Cardiac muscle cell (in vitro differentiated cells and primary cell): Measurements from ENCODE around the gene LGR4. TPM values are rescaled to one million over a fixed set of nuclear protein-coding genes. Genes with fewer than 3 reads are reported as not detected.

Source experiments
- DNase-seq, 2 donors: peaks; one replicate each; pipeline versions ENCODE4 v3.0.0 to v3.0.0-alpha.2; 2010 to 2017; ENCODE audit warnings: low read depth in 1 of 2, low spot score in 1 of 2
- H3K27ac ChIP-seq: fragments of 200-600 bp; sonication (generic); 2 replicates; pipeline ENCODE4 v1.5.1; 2016
- H3K27me3 ChIP-seq: fragments of 200-600 bp; sonication (generic); 2 replicates; pipeline ENCODE4 v1.6.0; 2016; ENCODE audit warnings: control low read depth
- H3K36me3 ChIP-seq: fragments of 200-600 bp; sonication (generic); 2 replicates; pipeline ENCODE4 v1.5.1; 2016; ENCODE audit warnings: control low read depth
- H3K4me1 ChIP-seq: fragments of 200-600 bp; sonication (generic); 2 replicates; pipeline ENCODE4 v1.8.1; 2017; ENCODE audit warnings: low read depth, mild to moderate bottlenecking, mixed run types
- H3K4me3 ChIP-seq: fragments of 200-600 bp; sonication (generic); 2 replicates; pipeline ENCODE4 v1.5.1; 2016; ENCODE audit warnings: mild to moderate bottlenecking
- H3K9me3 ChIP-seq: fragments of 200-600 bp; sonication (generic); 2 replicates; pipeline ENCODE4 v1.5.1; 2017; ENCODE audit warnings: low read depth, mild to moderate bottlenecking, control low read depth
- CTCF ChIP-seq: IDR thresholded peaks from 2 replicates; pipeline ENCODE4 v1.5.1; 2012; ENCODE audit warnings: low read depth, mild to moderate bottlenecking, low read length
- polyA plus RNA-seq: library from polyadenylated mRNA; unstranded; fragments of >200 nt; fragmentation: Nextera tagmentation; extraction: Ambion mirVana; gene quantifications from 2 replicates; pipeline ENCODE4 v1.2.1, GENCODE V29; 2016
- total RNA-seq: library from RNA; depleted of rRNA; stranded (reverse); fragments of >200 nt; gene quantifications from 2 replicates; pipeline ENCODE4 v1.2.3, GENCODE V29; 2016

The LGR4 gene
- total and polyA plus RNA-seq, 2 experiments from 2014 or later, result 52.4 to 89.3 TPM

- Histone ChIP-seq H3K27ac (no peak overlapping the region), H3K27me3 (no peaks in the 10 kb centered on the region), H3K4me1 (peaks cover 22% of the 10 kb centered on the region), H3K4me3 (no peak overlapping the region), H3K9me3 (no peaks in the 10 kb centered on the region), H3K36me3 (no peaks in the 10 kb centered on the region)
- TF ChIP-seq CTCF, result no peak
- no peak for DNase-seq
Observed at GRCh38 chr11:27401833-27402316, 70.7 kb downstream of the LGR4 start.

- TF ChIP-seq CTCF, result no peak
- H3K36me3 ChIP-seq, result no peaks in the 10 kb centered on the region
- no peak for DNase-seq
- no peak overlapping the region for H3K27ac ChIP-seq
- peaks cover 27% of the 10 kb centered on the region for H3K4me1 ChIP-seq
- H3K9me3 ChIP-seq, result no peaks in the 10 kb centered on the region
- no peak overlapping the region for H3K4me3 ChIP-seq
- H3K27me3 ChIP-seq, result no peaks in the 10 kb centered on the region
Observed at GRCh38 chr11:27401280-27401832, 71.2 kb downstream of the LGR4 start.

GRCh38 chr11:27398400-27398770 is 74.2 kb downstream of the LGR4 start:
- H3K4me3 ChIP-seq, result no peak overlapping the region
- no peak for TF ChIP-seq CTCF
- no peaks in the 10 kb centered on the region for H3K9me3 ChIP-seq
- no peak for DNase-seq
- peak overlapping the region; percentile 94 for H3K27ac ChIP-seq
- H3K36me3 ChIP-seq, result no peaks in the 10 kb centered on the region
- H3K27me3 ChIP-seq, result no peaks in the 10 kb centered on the region
- peaks cover 57% of the 10 kb centered on the region for H3K4me1 ChIP-seq

GRCh38 chr11:27397624-27398399 is 74.8 kb downstream of the LGR4 start:
- peak overlapping the region; percentile 94 for H3K27ac ChIP-seq
- no peaks in the 10 kb centered on the region for H3K36me3 ChIP-seq
- no peak overlapping the region for H3K4me3 ChIP-seq
- peaks cover 62% of the 10 kb centered on the region for H3K4me1 ChIP-seq
- H3K9me3 ChIP-seq, result no peaks in the 10 kb centered on the region
- no peaks in the 10 kb centered on the region for H3K27me3 ChIP-seq
- no peak for TF ChIP-seq CTCF
- no peak for DNase-seq

GRCh38 chr11:27396259-27396839 is 76.2 kb downstream of the LGR4 start:
- Histone ChIP-seq H3K9me3 (no peaks in the 10 kb centered on the region), H3K27ac (peak overlapping the region; percentile 94), H3K4me1 (peaks cover 73% of the 10 kb centered on the region), H3K36me3 (no peaks in the 10 kb centered on the region), H3K27me3 (no peaks in the 10 kb centered on the region), H3K4me3 (no peak overlapping the region)
- no peak for DNase-seq
- no peak for TF ChIP-seq CTCF
